Dedifferentiated amniotic fluid mesenchymal stem cell (primary cell): ENCODE data around the gene ABHD18.

Experiments used
- DNase-seq: peaks from one replicate; pipeline ENCODE4 v3.0.0-alpha.2; 2016; ENCODE audit errors: extremely low spot score

The ABHD18 gene

DNA sequence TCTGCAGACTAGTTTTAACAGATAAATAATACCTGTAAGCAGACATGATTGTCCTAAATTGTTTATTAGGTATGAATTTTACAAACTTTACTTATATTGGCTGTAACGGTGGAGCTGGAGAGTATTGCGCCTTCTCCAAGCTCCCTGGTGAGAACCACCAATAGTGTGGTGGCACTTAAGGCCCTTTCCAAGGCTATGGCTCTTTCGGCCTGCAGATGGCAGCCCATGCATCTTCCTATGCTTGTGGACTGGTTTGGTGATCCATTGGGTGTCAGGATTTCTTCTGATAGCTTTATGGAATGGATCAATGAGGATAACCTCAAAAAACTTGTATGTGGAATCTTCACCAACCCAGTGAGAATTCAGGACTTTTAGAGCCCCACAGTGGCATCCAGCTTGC is 103.7 kb downstream of the ABHD18 start:
- no peak for DNase-seq

DNA sequence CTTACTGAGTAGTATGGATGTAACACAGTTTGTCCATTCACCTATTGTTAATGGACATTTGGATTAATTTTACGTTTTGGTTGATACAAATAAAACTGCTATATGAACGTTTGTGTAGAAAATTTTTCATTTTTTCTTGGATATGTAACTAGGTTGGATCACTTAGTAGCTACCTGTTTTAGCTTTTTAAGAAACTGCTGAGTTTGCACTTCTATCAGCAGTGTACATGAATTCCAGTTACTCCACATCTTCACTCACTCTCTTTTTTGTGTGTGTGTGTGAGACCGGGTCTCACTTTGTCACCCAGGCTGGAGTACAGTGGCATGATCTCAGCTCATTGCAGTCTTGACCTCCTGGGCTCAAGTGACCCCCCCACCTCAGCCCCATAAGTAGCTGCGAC is 111.3 kb downstream of the ABHD18 start:
- no peak for DNase-seq
